ENCODE data around the gene TNFSF12.

The TNFSF12 gene

DNA sequence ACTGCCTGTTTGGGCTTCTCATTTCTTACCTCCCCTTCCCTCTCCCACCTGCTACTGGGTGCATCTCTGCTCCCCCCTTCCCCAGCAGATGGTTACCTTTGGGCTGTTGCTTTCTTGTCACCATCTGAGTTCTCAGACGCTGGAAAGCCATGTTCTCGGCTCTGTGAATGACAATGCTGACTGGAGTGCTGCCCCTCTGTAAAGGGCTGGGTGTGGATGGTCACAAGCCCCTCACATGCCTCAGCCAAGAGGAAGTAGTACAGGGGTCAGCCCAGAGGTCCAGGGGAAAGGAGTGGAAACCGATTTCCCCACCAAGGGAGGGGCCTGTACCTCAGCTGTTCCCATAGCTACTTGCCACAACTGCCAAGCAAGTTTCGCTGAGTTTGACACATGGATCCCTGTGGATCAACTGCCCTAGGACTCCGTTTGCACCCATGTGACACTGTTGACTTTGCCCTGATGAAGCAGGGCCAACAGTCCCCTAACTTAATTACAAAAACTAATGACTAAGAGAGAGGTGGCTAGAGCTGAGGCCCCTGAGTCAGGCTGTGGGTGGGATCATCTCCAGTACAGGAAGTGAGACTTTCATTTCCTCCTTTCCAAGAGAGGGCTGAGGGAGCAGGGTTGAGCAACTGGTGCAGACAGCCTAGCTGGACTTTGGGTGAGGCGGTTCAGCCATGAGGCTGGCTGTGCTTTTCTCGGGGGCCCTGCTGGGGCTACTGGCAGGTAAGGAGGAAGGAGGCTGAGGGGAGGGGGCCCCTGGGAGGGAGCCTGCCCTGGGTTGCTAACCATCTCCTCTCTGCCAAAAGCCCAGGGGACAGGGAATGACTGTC is 30.4 kb downstream of the TNFSF12 start, which contains the start of gene CD68:
Gene CD68, plus strand, starts transcription at position 638 of the 833 bp plus-strand sequence. Its CDS starts 40 bp downstream, at position 678.
- TF ChIP-seq, protein P1, sequence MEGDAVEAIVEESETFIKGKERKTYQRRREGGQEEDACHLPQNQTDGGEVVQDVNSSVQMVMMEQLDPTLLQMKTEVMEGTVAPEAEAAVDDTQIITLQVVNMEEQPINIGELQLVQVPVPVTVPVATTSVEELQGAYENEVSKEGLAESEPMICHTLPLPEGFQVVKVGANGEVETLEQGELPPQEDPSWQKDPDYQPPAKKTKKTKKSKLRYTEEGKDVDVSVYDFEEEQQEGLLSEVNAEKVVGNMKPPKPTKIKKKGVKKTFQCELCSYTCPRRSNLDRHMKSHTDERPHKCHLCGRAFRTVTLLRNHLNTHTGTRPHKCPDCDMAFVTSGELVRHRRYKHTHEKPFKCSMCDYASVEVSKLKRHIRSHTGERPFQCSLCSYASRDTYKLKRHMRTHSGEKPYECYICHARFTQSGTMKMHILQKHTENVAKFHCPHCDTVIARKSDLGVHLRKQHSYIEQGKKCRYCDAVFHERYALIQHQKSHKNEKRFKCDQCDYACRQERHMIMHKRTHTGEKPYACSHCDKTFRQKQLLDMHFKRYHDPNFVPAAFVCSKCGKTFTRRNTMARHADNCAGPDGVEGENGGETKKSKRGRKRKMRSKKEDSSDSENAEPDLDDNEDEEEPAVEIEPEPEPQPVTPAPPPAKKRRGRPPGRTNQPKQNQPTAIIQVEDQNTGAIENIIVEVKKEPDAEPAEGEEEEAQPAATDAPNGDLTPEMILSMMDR (IDR thresholded peaks at IDR 0.05; ENCODE audit: control insufficient read depth, insufficient read depth, low read depth, low read length, missing control alignments), result no peak
- DNase-seq (ENCODE audit: low read depth), result peak; percentile 70
- H3K4me3 ChIP-seq (ENCODE audit: control insufficient read depth, low read depth, low read length), result peak within 1 kb of the TSS; percentile 15

DNA sequence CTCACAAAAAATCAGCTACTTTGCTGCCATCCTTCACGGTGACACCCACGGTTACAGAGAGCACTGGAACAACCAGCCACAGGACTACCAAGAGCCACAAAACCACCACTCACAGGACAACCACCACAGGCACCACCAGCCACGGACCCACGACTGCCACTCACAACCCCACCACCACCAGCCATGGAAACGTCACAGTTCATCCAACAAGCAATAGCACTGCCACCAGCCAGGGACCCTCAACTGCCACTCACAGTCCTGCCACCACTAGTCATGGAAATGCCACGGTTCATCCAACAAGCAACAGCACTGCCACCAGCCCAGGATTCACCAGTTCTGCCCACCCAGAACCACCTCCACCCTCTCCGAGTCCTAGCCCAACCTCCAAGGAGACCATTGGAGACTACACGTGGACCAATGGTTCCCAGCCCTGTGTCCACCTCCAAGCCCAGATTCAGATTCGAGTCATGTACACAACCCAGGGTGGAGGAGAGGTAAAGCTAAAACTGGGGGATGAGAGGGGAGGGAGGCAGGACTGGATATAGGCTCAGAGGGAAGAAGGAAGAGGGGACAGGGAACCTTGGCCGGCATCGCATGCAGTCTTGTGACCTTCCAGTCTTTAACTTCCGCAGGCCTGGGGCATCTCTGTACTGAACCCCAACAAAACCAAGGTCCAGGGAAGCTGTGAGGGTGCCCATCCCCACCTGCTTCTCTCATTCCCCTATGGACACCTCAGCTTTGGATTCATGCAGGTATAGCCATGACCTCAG is 31.2 kb downstream of the TNFSF12 start:
- TF ChIP-seq, protein P1 (IDR thresholded peaks at IDR 0.05; ENCODE audit: control insufficient read depth, insufficient read depth, low read depth, low read length, missing control alignments), result no peak
- DNase-seq (ENCODE audit: low read depth), result no peak
- peak overlapping the region; percentile 4 for H3K4me3 ChIP-seq (ENCODE audit: control insufficient read depth, low read depth, low read length)

DNA sequence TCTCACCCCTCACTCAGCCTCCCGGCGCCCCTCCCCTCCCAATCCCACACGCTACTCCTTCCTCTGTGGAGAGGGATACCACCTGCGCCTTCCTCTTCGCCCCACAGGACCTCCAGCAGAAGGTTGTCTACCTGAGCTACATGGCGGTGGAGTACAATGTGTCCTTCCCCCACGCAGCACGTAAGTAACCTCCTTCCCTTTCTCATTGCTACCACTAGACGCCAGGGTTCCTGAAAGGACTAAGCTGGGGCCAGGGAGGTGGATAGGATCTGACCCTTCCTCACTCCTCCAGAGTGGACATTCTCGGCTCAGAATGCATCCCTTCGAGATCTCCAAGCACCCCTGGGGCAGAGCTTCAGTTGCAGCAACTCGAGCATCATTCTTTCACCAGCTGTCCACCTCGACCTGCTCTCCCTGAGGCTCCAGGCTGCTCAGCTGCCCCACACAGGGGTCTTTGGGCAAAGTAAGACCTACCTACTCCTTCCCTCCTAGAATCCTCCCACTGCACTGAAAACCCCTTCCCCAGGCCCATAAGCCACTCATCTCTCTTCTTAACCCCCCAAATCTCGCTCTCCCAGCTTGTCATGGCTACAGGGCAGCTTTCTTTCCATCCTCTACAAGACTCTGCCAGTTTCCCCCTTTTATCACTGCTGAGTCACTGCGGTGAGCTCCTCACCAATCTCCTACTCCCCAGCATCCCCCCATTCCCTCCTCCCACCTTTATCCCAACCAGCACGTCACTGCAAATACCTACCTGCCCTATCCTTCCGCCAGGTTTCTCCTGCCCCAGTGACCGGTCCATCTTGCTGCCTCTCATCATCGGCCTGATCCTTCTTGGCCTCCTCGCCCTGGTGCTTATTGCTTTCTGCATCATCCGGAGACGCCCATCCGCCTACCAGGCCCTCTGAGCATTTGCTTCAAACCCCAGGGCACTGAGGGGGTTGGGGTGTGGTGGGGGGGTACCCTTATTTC is 32.0 kb downstream of the TNFSF12 start:
- no peak overlapping the region for H3K4me3 ChIP-seq (ENCODE audit: control insufficient read depth, low read depth, low read length)
- TF ChIP-seq, protein P1 (IDR thresholded peaks at IDR 0.05; ENCODE audit: control insufficient read depth, insufficient read depth, low read depth, low read length, missing control alignments), result no peak
- no peak for DNase-seq (ENCODE audit: low read depth)

DNA sequence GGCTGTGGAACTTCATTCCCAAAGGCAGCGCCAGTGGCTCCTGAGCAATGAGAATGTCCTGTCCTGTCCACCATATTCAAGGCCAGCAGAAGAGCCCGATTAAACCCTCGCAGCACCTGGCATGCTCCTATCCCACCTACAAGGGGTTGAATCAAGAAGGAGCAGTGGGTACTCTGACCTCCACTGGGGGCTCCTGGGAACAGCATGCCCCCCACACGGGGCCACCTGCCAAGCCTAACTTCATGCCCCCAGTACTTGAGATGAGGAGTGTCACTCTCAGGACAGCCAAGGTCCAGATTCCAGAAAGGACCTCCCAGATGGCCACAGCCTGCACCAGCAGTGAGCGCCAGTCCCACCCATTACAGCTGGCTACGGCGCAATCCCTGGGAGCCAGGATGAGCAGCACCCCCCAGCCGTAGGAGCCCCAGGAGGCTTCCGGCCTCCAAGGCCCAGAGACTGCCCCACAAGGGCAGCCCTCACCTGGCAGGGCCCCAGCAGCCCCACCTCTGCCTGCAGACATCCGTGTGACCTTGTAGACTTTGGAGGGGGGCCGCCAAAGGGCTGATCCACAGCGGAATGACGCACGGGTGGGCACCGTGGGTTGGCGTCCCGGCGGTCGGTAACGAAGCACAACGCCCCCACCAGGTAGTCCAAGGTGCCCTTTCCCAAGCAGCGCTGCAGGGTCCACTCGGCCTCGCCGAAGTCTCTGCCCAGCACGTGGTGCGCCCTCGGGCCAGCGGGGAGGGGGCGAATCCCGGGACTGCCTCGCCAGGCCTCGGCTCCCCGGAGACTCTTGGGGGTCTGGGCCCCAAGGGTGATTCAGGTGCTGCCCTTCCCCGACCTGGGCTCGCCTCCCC is 33.8 kb downstream of the TNFSF12 start:
- DNase-seq (ENCODE audit: low read depth), result no peak
- TF ChIP-seq, protein P1 (IDR thresholded peaks at IDR 0.05; ENCODE audit: control insufficient read depth, insufficient read depth, low read depth, low read length, missing control alignments), result no peak
- H3K4me3 ChIP-seq (ENCODE audit: control insufficient read depth, low read depth, low read length), result peak overlapping the region; percentile 68

DNA sequence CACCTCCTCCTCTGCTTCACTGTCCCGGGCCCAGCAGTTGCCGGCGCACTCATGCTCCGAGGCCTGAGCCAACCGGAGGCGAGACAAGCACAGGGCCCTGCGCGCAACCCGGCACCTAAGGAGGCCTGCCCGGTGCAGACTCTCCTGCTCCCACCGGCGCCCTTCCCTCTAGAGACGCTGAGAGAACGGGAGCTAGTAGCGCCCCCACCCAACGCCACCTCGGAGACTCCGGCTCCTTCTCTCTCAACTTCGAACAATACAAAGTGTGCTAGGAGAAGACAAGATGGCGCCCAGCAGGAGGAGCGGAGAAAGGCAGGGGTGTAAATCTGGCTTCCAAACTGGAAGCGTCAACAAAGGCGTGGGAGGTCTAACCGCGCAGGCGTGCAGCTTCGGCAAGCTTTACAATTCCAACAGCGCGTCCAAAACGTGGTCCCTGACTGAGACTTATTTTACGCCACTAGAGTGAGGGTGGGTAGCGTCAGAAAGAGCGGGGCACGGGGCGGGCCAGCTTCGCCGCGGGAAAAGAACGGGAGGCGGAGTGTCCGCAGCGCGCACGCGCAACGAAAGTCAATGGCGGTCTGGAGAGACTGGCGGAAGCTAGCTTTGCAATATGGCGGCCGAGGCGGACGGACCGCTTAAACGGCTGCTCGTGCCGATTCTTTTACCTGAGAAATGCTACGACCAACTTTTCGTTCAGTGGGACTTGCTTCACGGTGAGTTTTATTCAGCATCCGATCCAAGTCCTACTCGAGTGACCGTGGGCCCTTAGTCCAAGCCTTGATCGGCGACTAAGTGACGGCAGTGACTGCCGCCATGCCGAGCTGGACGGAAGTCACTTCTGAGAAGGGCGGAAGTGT is 34.6 kb downstream of the TNFSF12 start, which contains the start of gene MPDU1:
Gene MPDU1, plus strand, starts transcription at position 600 of the 857 bp plus-strand sequence. Its CDS starts 11 bp downstream, at position 611.
- DNase-seq (ENCODE audit: low read depth), result peak; percentile 92
- TF ChIP-seq, protein P1 (IDR thresholded peaks at IDR 0.05; ENCODE audit: control insufficient read depth, insufficient read depth, low read depth, low read length, missing control alignments), result no peak
- peak within 1 kb of the TSS; percentile 68 for H3K4me3 ChIP-seq (ENCODE audit: control insufficient read depth, low read depth, low read length)
